T-helper 1 cell treated with Interleukin-12 subunit alpha and Interleukin-12 subunit beta and Interleukin-4 antibody, amounts not matched to agents 30 ng/mL and 1 ng/mL, for 36 hours (primary cell): ENCODE results near the gene CLDN15. TPM values are rescaled to one million over a fixed set of nuclear protein-coding genes. Genes with fewer than 3 reads are reported as not detected.
"Not testable (repeated sequence)": the region's sequence is repeated elsewhere in the genome, so short reads cannot be mapped to it uniquely, and the experiment has no call there.

ENCODE experiments used
- intact Hi-C: fragments of 100-400 bp; cut with micrococcal nuclease; formaldehyde crosslinking; loops from one replicate; pipeline ENCODE4 v1.15.1; 2024
- total RNA-seq: library from RNA; stranded (reverse); gene quantifications from 2 replicates; pipeline ENCODE4 v1.2.3, GENCODE V29; 2022

CLDN15 gene
- total RNA-seq, 1 donor from 2014 or later = 22.0 TPM

DNA sequence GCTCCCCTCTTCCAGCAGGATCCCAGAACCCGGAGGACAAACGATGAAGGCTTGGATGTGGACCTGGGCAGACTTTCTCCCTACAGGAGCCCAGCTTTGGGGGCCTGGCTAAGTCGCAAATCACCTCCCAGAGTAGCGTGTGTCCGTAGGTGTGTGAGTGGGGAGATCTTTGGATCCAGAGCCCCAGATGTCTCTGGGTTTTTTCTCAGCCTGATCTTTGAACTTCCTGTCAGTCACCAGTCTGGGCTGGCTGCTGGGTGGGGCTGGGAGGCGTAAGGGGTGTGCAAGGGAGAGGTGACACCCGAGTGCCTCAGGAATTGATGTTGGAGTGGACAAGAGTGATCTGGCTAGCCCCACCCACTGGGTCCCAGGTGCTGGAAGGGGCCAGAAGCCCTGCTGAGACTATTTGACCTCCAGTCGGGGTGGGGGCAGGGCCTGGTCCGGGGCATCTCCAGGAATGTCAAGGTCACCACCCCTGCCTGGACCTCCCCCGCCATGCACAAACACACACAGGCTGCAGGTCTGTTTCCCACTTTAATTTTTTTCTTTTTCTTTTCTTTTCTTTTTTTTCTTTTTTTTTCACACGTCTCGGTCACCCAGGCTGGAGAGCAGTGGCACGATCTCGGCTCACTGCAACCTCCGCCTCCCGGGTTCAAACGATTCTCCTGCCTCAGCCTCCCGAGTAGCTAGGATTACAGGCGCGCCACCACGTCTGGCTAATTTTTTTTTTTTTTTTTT, 36.6 kb downstream of the CLDN15 start, which contains the start of gene MOGAT3:
TSS of gene MOGAT3 (minus strand) at position 175 of the 738 bp plus-strand sequence. CDS start 182 bp downstream, outside the sequence.
- intact Hi-C loops = loop anchor here (5.0 kb wide), 1 partner anchor 41 kb away; no protein-coding TSS in a partner anchor

DNA sequence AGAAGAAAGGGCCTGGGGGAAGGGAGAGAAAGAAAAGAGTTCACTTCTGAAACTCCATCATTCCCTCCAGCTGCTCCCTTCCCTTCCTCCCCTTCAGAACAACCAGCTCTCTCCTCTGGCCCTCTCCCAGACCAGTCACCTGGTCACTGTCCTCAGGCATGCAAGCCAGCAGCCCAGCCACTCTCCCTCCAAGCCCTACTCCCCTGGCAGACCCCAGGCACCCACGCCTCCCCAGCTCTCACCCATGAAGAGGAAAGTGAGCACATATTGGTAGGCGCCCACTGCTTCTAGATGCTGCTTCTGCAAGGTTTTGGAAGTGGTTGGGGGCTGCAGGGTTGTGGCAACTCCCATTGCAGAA, 37.1 kb downstream of the CLDN15 start:
- intact Hi-C loops = loop anchor here (5.0 kb wide), 1 partner anchor 42 kb away; no protein-coding TSS in a partner anchor

DNA sequence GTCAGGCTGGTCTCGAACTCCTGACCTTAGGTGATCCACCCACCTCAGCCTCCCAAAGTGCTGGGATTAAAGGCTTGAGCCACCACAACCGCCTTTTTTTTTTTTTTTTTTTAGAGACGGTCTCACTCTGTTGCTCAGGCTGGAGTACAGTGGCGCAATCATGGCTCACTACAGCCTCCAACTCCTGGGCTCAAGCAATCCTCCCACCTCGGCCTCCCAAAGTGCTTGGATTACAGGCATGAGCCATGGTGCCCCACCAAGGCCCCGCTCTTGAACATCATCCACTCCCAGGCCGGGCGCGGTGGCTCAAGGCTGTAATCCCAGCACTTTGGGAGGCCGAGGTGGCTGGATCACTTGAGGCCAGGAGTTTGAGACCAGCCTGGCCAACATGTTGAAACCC, 38.1 kb downstream of the CLDN15 start:
- intact Hi-C loops = not testable (repeated sequence)

DNA sequence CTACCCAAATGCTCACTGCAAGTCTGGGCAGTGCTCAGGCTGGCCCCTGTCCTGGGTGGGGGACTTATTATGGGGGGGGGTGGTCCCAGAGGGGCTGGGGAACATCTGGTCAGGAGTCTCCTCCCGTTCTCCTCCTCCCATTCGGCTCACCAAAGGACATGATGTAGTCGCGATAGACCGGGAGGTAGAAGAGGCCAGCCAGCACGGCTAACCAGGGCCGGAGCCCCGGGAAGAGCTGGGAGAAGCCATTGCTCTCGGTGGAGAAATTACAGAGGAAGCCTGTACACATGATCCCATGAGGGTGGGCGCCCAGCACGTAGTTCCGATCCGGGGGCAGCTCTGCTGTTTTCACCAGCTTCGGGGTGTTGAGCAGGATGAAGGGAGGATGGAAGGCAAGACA, 39.1 kb downstream of the CLDN15 start:
- intact Hi-C loops = no loop called here

DNA sequence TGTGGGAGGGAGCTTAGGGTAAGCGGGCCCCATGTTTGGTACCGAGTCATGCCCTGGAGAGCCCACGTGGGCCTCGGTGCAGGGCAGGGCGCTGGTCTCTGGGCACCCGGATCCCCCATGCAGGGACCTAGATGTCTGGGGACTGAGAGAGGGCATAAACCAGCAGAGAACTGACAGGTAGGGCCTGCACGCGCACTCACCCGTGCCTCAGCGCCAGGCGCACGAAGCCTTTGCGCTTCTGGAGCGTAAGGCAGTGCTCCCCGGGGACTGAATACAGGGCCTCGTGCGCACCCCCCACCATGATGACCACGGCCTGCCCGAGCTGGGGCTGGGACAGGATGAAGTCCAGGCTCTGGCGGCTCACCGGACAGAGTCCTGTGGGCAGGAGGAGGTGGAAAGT, 39.6 kb downstream of the CLDN15 start:
- intact Hi-C loops = no loop called here

DNA sequence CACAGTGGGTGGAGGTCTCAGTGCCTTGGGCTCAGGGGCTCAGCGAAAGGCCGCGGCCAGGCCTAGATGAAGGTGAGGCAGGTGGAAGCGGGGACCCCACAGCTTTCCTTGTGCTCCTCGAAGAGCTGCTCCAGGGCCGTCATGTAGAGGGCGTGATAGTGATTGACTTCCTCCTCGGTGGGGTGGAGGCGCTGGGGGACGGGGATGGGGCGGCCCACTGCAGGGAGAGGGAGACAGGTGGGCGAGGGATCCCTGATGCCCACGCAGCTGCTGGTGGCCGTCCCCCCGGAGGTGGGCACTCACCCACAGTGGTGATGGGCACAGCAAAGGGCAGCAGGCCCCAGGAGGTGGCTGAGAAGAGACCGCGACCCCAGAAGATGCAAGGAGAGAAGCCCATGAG, 41.7 kb downstream of the CLDN15 start:
- intact Hi-C loops = no loop called here

DNA sequence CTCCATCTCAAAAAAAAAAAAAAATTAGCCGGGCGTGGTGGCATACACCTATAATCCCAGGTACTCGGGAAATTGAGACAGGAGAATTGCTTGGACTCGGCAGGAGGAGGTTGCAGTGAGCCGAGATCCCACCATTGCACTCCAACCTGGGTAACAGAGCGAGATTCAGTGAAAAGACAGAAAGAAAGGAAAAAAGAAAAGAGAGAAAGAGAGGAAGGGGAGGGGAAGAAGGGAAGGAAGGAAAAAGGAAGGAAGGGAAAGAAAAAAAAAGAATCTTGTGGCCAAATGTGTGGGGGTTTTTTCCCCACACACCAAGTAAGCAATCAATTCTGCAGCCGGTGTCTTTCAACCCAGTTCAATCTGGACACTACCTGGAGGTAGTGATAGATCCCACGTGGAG, 48.5 kb downstream of the CLDN15 start:
- intact Hi-C loops = no loop called here

DNA sequence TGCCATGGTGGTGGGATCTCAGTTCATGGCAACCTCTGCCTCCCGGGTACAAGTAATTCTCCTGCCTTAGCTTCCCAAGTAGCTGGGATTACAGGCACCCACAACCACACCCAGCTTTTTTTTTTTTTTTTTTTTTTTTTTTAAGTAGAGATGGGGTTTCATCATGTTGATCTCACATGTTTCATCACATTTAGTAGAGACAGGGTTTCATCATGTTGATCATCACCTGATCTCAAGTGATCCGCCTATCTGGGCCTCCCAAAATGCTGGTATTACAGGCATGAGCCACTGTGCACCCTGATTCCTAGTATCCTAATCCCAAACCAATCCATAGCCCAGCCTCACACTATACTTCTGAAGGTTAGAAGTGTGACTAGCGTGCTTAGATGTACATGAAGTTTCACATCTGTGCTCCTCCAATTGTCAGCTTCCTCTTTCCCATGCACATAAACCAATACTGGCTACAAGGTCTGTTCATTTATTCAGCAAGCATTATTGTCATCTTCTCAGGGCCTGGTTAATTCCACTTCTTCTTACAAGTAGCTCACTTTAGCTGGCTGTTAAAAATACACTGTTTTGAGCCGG, 50.7 kb downstream of the CLDN15 start:
- intact Hi-C loops = no loop called here

DNA sequence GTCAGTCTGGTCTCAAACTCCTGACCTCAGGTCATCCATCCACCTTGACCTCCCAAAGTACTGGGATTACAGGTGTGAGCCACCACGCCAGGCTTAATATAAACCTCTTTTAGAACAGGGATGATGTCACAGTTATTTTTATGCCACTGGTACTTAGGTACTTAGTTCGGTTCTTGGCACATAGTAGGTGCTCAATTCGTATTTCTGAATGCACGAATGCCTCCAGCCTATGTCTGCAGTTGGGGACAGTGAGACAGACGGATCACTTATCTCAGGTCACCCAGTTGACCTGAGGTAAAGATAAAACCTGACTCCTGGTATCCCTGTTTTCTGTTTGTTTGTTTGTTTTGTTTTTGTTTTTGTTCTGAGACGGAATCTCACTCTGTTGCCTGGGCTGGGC, 51.4 kb downstream of the CLDN15 start:
- intact Hi-C loops = no loop called here

DNA sequence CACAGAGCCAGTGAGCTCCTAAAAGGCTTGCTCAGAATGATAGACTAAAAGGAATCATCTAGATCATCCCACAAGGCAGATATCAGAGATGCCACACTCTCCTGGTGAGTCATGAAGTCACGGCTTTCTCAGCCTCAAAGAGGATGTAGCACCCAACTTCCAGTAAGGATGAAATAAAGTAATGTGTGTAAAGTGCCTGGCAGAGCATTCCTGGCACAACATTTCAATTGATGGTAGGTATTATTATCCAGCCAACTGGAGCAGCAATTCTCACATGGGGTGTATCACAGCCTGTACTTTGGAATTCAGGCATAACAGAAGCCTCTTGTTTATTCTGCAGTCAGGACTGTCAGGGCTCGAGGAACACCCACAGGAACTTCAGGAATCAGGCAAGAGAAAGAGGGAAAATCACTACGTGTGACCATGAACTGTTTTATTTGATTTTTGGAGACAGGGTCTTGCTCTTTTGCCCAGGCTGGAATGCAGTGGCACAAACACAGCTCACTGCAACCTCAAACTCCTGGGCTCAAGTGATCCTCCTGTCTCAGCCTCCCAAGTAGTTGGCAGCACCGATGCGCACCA, 52.3 kb downstream of the CLDN15 start:
- intact Hi-C loops = no loop called here

Other genes starting within 250 kb of the CLDN15 start
- gene MUC17, start 217.7 kb downstream of the CLDN15 start, total RNA-seq = not detected in 2 replicates
- 63.4 and 73.7 TPM in 2 replicates for gene TRIM56, start 152.3 kb downstream of the CLDN15 start, total RNA-seq
- 0.17 TPM in 1 of 2 replicates, not detected in the other for gene SERPINE1, start 110.7 kb downstream of the CLDN15 start, total RNA-seq
- 41.1 and 42.3 TPM in 2 replicates for gene AP1S1, start 83.3 kb downstream of the CLDN15 start, total RNA-seq
- gene VGF, start 72.2 kb downstream of the CLDN15 start, total RNA-seq = 0.20 and 0.37 TPM in 2 replicates
- gene NAT16, start 57.5 kb downstream of the CLDN15 start, total RNA-seq = not detected in 2 replicates
- not detected in 2 replicates for gene MOGAT3, start 36.8 kb downstream of the CLDN15 start, total RNA-seq
- 83.6 and 84.0 TPM in 2 replicates for gene PLOD3, start 20.2 kb downstream of the CLDN15 start, total RNA-seq
- 66.1 and 68.4 TPM in 2 replicates for gene ZNHIT1, start 19.6 kb downstream of the CLDN15 start, total RNA-seq
- 114 and 122 TPM in 2 replicates for gene FIS1, start 7.3 kb upstream of the CLDN15 start, total RNA-seq
- gene IFT22, start 84.0 kb upstream of the CLDN15 start, total RNA-seq = 6.0 and 7.1 TPM in 2 replicates
- gene COL26A1, start 125.1 kb upstream of the CLDN15 start, total RNA-seq = not detected in 2 replicates